DMS114 treated with DMSO at 0.1 percent for 48 hours (cell line): Measurements from ENCODE around the gene CHRDL2.
"Not testable (repeated sequence)": the region's sequence is repeated elsewhere in the genome, so short reads cannot be mapped to it uniquely, and the experiment has no call there.

ENCODE experiments used
- DNase-seq: peaks from one replicate; lab custom pipeline; 2025; ENCODE audit not compliant: unreplicated experiment; lab: John Stamatoyannopoulos, UW

CHRDL2 gene

DNA sequence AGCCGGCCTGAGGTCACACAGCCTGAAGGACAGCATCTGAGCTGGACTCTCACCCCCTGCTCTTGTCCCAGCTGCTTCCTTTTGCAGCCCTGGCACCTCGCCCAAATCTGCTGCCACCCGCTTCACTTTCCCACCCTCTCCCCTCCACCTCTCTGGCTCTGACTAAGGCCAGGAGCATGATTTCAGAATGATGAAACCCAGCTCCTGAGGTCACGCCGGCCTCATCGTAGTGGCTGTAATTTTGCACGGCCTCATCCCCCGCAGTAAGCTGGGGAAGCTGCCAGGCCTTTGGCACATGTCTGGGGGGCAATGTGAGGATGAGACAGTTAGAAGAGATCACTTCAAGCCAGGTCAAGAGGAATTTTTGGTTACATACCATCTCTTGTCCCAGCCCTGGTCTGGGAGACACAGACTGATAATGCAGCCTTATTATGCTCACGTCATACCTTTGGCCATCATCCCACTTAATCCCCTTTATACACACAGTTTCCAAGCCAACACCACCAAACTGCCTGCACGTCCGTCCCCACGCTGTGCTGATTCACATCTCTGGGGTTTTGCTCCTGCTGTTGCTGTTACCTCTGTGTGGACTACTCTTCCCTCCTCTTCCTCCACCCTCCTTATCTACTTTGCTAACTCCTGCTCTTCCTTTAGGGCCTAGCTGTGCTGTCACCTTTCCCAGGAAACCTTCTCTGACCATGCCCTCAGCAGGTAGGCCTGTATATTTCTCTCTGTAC lies 58.1 kb downstream of the CHRDL2 start:
- no peak for DNase-seq

- no peak for DNase-seq
Observed at GRCh38 chr11:74672332-74672955, 58.8 kb downstream of the CHRDL2 start.

DNA sequence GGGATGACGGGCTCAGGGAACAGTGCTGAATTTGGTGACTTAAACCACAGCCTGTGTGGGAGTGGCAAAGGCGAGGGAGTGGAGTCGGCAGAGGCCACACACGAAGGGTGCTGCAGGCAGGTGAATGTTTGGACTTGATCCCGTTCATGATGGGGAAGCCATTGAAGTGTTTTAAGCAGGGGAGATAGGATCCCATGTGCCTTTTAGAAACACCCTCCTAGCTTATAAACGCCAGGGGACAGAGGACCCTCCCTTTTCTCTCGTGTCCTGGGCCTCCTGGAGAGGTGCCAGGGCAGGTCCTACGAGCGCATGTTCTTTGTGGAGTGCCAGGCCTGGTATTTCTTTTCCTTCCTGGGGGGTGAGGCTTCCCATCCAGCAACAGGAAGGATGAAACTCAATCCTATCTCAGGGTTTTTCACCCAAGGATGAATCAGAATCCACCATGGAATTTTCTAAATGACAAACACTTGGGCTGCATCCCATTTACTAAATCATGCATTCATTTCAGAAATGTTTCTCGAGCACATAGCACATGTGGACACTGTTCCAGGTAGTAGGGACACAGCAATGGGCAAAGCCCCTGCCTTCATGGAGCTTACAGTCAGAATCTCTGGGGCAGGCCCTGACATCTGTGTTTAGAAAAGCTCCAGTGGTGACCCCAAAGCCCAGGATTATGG lies 59.6 kb downstream of the CHRDL2 start:
- DNase-seq = no peak

GRCh38 chr11:74670171-74670570 lies 61.1 kb downstream of the CHRDL2 start:
- no peak for DNase-seq

GRCh38 chr11:74669211-74670160 lies 61.7 kb downstream of the CHRDL2 start:
- DNase-seq = no peak

DNA sequence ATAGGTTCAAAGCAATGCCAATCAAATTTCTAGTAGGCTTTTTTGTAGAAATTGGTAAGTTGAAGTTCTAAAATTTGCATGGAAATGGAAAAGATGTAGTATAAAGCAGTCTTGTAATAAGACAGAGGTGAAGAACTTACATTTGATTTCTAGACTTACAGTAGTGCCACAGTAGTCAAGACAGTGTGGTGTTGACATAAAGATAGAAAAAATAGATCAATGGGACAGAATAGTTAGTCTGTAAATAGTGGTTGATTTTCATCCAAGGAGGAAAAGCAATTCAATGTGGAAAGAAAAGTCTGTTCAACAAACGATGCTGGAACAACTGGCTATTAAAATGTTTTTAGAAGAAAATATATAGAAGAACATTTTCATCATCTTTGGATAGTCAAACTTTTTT lies 67.9 kb downstream of the CHRDL2 start:
- no peak for DNase-seq

GRCh38 chr11:74662487-74663103 lies 68.6 kb downstream of the CHRDL2 start:
- no peak for DNase-seq

DNA sequence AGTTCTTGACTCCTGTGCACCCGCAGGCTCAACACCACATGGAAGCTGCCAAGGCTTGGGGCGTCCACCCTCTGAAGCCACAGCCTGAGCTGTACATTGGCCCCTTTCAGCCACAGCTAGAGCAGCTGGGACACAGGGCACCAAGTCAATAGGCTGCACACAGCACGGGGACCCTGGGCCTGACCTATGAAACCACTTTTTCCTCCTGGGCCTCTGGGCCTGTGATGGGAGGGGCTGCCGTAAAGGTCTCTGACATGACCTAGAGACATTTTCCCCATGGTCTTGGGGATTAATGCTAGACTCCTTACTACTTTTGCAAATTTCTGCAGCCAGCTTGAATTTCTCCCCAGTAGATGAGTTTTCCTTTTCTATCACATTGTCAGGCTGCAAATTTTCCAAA lies 72.1 kb downstream of the CHRDL2 start:
- not testable (repeated sequence) for DNase-seq

DNA sequence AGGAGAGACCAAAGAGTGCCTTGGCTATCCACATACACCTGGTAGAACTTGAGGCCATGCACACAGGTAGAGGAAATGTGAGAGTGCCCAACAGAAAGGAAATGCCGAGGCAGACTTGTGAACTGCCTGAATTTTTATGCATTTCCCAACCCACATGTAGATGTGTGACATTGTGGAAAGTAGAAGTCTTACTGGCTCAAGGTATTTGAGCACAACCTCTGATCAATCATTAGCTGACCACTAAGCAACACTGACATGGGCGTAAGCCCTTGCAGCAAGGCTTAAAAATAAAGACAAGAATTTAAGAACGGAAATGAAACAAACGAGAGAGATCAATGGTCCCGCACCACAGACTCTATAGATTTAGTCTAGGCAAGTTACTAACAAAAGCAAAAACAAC lies 76.2 kb downstream of the CHRDL2 start:
- no peak for DNase-seq

DNA sequence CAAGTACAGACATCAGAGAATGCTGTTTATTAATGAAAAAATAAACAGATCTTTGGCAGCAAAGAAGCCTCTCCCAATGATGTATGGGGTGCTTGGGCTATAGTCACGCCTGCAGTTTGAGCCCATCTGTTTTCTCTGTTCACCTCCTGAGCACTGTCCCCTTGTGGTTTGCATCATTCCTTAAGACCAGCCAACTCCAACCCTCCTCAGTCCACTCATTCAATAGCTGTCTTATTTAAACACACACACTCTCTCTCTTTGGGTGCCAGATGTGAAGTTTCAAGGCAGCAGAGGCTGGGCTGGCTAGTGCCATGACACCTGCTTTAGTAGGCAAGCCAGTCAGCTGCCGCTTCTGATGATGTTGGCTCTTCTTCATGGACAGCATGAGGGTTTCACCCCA lies 80.7 kb downstream of the CHRDL2 start:
- DNase-seq = no peak

DNA sequence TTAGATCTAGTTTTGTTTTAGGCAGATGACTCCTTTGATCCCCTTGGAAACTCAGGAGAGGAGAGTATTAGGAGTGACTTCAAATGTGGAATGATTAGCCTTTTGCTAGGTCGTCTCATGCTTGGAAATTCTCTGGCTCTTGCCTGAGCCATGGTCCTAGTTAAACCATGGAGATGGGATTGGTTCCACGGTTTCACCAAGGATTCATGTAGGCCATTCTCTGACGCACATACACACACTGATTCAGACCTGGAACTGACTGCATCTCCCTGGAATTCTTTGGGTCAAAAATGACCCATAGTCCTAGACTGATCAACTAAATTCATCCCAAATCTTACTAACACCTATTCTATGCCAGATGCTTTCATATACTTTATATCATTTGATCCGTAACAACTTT lies 82.3 kb downstream of the CHRDL2 start:
- no peak for DNase-seq

- no peak for DNase-seq
Observed at GRCh38 chr11:74647831-74648230, 83.4 kb downstream of the CHRDL2 start.

DNA sequence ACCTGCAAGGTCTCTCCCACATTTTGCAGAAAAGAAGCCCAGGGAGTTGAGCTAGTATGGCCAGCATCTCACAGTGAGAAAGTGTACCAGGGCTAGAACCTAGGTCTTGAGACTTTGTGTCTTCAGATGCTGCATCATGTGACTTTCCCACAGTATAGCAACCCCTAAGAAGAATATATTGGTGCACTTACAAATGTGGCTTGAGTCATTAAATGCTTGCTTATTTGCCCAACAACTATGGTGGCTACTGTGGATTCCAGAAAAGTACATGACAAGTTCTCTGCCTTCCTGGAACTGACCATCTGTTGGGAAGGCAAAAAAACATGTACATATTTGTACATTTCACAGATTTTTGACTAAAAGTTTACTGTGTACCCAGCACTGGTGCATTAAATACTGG lies 83.8 kb downstream of the CHRDL2 start:
- DNase-seq = no peak

DNA sequence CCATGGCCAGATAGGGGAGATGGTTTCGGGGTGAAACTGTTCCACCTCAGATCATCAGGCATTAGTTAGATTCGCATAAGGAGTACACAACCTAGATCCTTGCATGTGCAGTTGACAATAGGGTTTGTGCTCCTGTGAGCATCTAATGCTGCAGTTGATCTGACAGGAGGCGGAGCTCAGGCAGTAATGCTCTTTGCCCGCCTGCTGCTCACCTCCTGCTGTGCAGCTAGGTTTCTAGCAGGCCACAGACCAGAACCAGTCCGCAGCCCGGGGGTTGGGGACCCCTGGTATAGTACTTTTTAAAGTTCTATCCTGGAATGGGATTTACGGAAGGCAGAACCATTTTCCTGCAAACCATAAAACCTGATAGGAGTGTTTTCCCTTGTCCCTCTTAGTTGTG lies 84.3 kb downstream of the CHRDL2 start:
- no peak for DNase-seq
